GM12872 (cell line): ENCODE measurements around the gene DDX39A.

Experiments
- TF ChIP-seq, protein P1 (sequence below): IDR thresholded peaks from 3 replicates; pipeline ENCODE4 v1.5.1; 2011; ENCODE audit warnings: low read depth, mild to moderate bottlenecking, low read length, moderate library complexity; ENCODE audit not compliant: insufficient read depth

Gene DDX39A

DNA sequence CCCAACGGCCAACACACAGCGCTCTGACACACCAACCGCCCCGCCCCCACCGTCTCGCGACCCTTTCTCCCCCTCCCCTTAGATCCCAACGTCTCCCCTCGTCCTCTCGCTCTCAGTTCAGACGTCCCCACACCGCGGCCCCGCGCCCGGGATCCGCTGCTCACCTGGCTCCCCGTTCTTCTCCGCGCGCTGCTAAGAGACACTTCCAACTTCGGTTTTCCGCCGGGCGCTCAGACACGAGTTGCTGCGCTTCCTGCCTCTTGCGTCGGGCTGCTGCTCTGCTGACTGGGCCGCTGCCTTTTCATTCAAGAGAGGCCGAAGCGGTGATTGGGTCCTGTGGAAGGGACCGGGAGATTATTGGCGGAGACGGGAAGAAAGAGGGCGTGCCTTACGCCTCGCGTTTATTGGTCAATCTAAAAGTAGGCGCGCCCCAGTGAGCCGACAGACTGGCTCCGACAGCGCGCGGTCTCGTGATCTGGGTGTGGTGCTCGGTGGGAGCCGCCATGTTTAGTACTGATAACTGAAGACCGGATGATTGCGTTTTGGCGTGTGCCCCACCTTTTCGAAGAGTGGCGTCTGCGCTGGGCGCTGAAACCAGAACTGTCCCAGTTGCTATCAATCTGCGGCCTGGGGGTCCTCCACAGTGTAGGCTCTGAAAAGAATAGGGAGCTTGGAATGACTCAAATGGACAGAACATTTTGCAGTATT lies at the start of gene DDX39A:
DDX39A (minus strand) TSS at position 236 of the 708 bp plus-strand sequence. CDS start 6,121 bp downstream, outside the sequence.
- TF ChIP-seq, protein P1, sequence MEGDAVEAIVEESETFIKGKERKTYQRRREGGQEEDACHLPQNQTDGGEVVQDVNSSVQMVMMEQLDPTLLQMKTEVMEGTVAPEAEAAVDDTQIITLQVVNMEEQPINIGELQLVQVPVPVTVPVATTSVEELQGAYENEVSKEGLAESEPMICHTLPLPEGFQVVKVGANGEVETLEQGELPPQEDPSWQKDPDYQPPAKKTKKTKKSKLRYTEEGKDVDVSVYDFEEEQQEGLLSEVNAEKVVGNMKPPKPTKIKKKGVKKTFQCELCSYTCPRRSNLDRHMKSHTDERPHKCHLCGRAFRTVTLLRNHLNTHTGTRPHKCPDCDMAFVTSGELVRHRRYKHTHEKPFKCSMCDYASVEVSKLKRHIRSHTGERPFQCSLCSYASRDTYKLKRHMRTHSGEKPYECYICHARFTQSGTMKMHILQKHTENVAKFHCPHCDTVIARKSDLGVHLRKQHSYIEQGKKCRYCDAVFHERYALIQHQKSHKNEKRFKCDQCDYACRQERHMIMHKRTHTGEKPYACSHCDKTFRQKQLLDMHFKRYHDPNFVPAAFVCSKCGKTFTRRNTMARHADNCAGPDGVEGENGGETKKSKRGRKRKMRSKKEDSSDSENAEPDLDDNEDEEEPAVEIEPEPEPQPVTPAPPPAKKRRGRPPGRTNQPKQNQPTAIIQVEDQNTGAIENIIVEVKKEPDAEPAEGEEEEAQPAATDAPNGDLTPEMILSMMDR: no peak

DNA sequence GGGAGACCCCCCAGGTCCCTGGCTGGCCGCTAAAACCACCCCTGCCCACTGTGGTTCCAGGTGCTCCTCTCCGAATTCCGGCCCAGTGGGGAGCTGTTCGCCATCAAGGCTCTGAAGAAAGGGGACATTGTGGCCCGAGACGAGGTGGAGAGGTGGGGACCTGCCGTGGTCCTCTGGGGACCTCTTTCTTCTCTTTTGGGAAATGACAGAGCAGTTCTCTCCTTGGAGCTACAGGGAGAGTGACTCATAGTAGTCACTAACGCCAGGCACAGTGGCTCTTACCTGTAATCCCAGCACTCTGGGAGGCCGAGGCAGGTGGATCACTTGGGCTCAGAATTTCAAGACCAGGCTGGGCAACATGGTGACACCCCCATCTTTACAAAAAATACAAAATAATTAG lies 48.7 kb upstream of the DDX39A start:
- TF ChIP-seq, protein P1: no peak

DNA sequence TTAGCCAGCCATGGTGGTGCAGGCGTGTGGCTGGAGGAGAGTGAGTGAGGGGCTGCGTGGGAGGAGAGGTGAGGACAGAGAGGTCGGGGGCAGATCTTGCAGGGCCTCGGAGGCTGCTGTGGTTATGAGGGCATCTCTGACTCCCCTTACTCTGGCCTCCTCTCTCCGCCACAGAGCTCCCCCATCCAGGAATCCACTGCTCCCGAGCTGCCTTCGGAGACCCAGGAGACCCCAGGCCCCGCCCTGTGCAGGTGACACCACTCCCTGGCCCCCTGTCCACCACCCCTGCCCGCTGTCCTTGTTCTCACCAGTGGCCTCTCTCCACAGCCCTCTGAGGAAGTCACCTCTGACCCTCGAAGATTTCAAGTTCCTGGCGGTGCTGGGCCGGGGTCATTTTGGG lies 48.2 kb upstream of the DDX39A start:
- TF ChIP-seq, protein P1: no peak

DNA sequence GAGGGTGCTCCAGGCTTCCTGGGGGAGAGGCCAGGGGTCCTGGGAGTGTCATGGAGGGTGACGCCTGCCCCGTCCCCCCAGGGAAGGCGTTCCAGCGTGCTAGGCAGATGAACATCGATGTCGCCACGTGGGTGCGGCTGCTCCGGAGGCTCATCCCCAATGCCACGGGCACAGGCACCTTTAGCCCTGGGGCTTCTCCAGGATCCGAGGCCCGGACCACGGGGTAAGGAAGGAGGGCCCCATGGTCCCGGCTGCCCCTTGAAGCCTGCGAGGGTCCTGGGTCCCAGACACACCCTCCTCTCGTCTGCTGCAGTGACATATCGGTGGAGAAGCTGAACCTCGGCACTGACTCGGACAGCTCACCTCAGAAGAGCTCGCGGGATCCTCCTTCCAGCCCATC lies 44.6 kb upstream of the DDX39A start:
- TF ChIP-seq, protein P1: no peak

DNA sequence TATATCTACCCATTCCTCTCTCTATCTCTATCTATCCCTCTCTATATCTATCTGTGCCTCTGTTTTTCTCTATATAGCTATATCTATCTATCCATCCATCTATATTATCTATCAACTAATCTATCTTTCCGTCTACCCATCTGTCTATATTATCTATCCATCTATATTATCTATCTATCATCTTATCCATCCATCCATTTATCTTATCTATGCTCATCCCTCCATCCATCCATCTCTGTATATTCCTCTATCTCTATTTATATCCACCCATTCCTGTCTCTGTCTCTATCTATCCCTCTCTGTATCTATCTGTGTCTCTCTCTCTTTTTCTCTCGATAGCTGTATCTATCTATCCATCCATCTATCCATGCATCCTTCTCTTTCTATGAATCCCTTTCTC lies 41.8 kb upstream of the DDX39A start:
- TF ChIP-seq, protein P1: no peak

DNA sequence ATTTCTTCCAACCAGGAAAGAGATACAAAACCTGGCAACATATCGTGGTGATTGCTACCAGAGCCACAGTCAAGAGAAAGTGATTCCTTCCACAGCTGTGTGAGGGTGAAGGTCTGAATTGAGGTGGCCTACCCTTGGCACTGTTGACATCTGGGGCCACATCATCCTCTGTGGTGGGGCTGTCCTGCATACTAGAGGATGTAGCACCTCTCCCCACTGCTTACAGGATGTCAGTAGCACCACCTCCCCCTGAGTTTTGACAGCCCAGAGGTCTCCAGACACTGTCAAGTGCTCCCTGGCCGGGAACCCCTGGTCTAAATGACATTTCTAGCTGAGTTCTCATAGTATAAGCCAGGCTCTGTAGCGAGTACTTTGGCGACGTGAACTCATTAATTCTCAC lies 40.6 kb upstream of the DDX39A start:
- TF ChIP-seq, protein P1: no peak

DNA sequence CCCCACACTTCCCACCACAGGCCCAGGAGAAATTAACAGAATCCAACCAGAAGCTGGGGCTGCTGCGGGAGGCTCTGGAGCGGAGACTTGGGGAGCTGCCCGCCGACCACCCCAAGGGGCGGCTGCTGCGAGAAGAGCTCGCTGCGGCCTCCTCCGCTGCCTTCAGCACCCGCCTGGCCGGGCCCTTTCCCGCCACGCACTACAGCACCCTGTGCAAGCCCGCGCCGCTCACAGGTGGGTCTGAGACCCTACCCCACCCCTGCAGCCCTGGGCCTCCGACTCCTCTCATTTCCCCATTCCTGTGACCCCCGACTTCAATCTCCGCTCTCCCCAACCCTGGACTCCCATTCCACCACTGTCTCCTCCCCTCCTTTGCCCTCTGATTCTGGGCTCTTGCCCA lies 31.7 kb upstream of the DDX39A start:
- TF ChIP-seq, protein P1: no peak
